Fibroblast of pulmonary artery (primary cell): ENCODE results near the gene MAPK13.

Experiments used
- DNase-seq: peaks from one replicate; pipeline ENCODE4 v3.0.0-alpha.2; 2010; ENCODE audit warnings: low read depth
- H3K4me3 ChIP-seq: replicated peaks from 2 replicates; pipeline ENCODE4 v1.5.1; 2011; ENCODE audit warnings: low read depth, mild to moderate bottlenecking, control low read depth, low read length, moderate library complexity
- CTCF ChIP-seq: IDR thresholded peaks from 2 replicates; pipeline ENCODE4 v1.5.1; 2011; ENCODE audit warnings: mild to moderate bottlenecking, control low read depth, low read length, inconsistent platforms; ENCODE audit errors: missing control alignments

Gene MAPK13

GRCh38 chr6:36104836-36105235 lies 25.5 kb upstream of the MAPK13 start:
- DNase-seq, result peak; percentile 19

DNA sequence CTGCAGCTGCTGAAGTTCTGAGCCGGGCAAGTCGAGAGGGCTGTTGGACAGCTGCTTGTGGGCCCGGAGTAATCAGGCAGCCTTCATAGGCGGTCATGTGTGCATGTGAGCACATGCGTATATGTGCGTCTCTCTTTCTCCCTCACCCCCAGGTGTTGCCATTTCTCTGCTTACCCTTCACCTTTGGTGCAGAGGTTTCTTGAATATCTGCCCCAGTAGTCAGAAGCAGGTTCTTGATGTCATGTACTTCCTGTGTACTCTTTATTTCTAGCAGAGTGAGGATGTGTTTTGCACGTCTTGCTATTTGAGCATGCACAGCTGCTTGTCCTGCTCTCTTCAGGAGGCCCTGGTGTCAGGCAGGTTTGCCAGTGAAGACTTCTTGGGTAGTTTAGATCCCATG lies 21.2 kb upstream of the MAPK13 start:
- no peak for DNase-seq
- TF ChIP-seq CTCF, result no peak
- no peak overlapping the region for H3K4me3 ChIP-seq

More at GRCh38 chr6:36104836-36105235, 25.5 kb upstream of the MAPK13 start:
- H3K4me3 ChIP-seq, result no peak overlapping the region
- no peak for TF ChIP-seq CTCF

- no peak for DNase-seq
- TF ChIP-seq CTCF, result no peak
- H3K4me3 ChIP-seq, result no peak overlapping the region
Measured at GRCh38 chr6:36110050-36110449, 20.3 kb upstream of the MAPK13 start.

GRCh38 chr6:36110863-36111262 lies 19.4 kb upstream of the MAPK13 start:
- no peak for DNase-seq
- TF ChIP-seq CTCF, result no peak
- H3K4me3 ChIP-seq, result no peak overlapping the region

GRCh38 chr6:36111526-36111925 lies 18.8 kb upstream of the MAPK13 start:
- no peak for TF ChIP-seq CTCF
- no peak overlapping the region for H3K4me3 ChIP-seq
- DNase-seq, result no peak

- TF ChIP-seq CTCF, result no peak
- DNase-seq, result no peak
- no peak overlapping the region for H3K4me3 ChIP-seq
Measured at GRCh38 chr6:36113049-36113448, 17.3 kb upstream of the MAPK13 start.

- DNase-seq, result no peak
- no peak overlapping the region for H3K4me3 ChIP-seq
- TF ChIP-seq CTCF, result no peak
Measured at GRCh38 chr6:36113703-36114102, 16.6 kb upstream of the MAPK13 start.
